H1 (cell line): ENCODE results near the gene ZNF33A. TPM values are rescaled to one million over a fixed set of nuclear protein-coding genes. Genes with fewer than 3 reads are reported as not detected.
A peak's percentile ranks its signal among the peaks of the same experiment; 100 is the strongest.

Experiments used
- EGR1 ChIP-seq: IDR thresholded peaks from 2 replicates; pipeline ENCODE4 v1.6.1; 2011; ENCODE audit warnings: low read depth, low read length, borderline replicate concordance
- SAP30 ChIP-seq: fragments of 300-600 bp; sonication (generic); IDR thresholded peaks from 2 replicates; pipeline ENCODE4 v1.7.1; 2012; ENCODE audit warnings: low read length, moderate library complexity, mild to moderate bottlenecking, inconsistent platforms; ENCODE audit not compliant: insufficient read depth, insufficient replicate concordance
- polyA plus RNA-seq, 7 experiments: library from polyadenylated mRNA; depleted of rRNA in 3 of 7; stranded (reverse) in 5 of 7; unstranded in 2 of 7; fragments of >200 nt in 5 of 7; fragments of 200-250 nt in 2 of 7; gene quantifications; 1 replicate in 5 of 7; 2 replicates in 1 of 7; 4 replicates in 1 of 7; pipeline versions ENCODE4 v1.2.1 to v1.2.3, GENCODE V29; 2011 to 2013; ENCODE audit warnings: missing spikeins in 2 of 7, mixed read lengths in 2 of 7
- total RNA-seq: library from RNA; stranded (reverse); fragmentation: NEBNext Ultra II Directional; extraction: Animal tissue kit (Norgen Biotek cat#: 25700); gene quantifications from 2 replicates; pipeline ENCODE4 v1.2.1, GENCODE V29; 2021

ZNF33A gene
- total and polyA plus RNA-seq, 2 of the 8 experiments (the other 6 are each of a cell fraction or from before 2014, with no cell fraction given) = 6.0 to 48.3 TPM

GRCh38 chr10:38010119-38010903, at the start of gene ZNF33A (continued):
- TF ChIP-seq EGR1 = peak; percentile 68; the same call in 1 of the 2 replicates
- TF ChIP-seq SAP30 = no peak
